Forelimb muscle (tissue), 1 donor: ENCODE measurements around the gene LPIN2. TPM values are rescaled to one million over a fixed set of nuclear protein-coding genes. Genes with fewer than 3 reads are reported as not detected.
"Not testable (repeated sequence)": the region's sequence is repeated elsewhere in the genome, so short reads cannot be mapped to it uniquely, and the experiment has no call there.

Experiments used
- DNase-seq: peaks from one replicate; pipeline ENCODE4 v3.0.0-alpha.2; 2013; ENCODE audit warnings: low read depth
- polyA plus RNA-seq: library from polyadenylated mRNA; unstranded; fragments of 120-200 nt; gene quantifications from one replicate; pipeline ENCODE4 v1.2.1, GENCODE V29; 2013; ENCODE audit not compliant: insufficient read length

LPIN2 gene
- polyA plus RNA-seq, 1 donor = 10.3 TPM

GRCh38 chr18:3044931-3045698, 32.2 kb upstream of the LPIN2 start:
- no peak for DNase-seq

GRCh38 chr18:3042379-3042778, 29.4 kb upstream of the LPIN2 start:
- DNase-seq = no peak

GRCh38 chr18:3041843-3042242, 28.9 kb upstream of the LPIN2 start:
- no peak for DNase-seq

- DNase-seq = no peak
Observed at GRCh38 chr18:3040881-3041280, 27.9 kb upstream of the LPIN2 start.

- no peak for DNase-seq
Observed at GRCh38 chr18:3040173-3040572, 27.2 kb upstream of the LPIN2 start.

- no peak for DNase-seq
Observed at GRCh38 chr18:3037423-3037915, 24.5 kb upstream of the LPIN2 start.

- DNase-seq = no peak
Observed at GRCh38 chr18:3036108-3036507, 23.2 kb upstream of the LPIN2 start.

GRCh38 chr18:3035635-3036034, 22.7 kb upstream of the LPIN2 start:
- DNase-seq = no peak

GRCh38 chr18:3032721-3033120, 19.8 kb upstream of the LPIN2 start:
- no peak for DNase-seq

- DNase-seq = no peak
Observed at GRCh38 chr18:3029215-3029952, 16.4 kb upstream of the LPIN2 start.

GRCh38 chr18:3028115-3028514, 15.2 kb upstream of the LPIN2 start:
- not testable (repeated sequence) for DNase-seq

GRCh38 chr18:3027370-3027891, 14.5 kb upstream of the LPIN2 start:
- no peak for DNase-seq

GRCh38 chr18:3025544-3025943, 12.6 kb upstream of the LPIN2 start:
- DNase-seq = no peak

GRCh38 chr18:3023603-3024002, 10.7 kb upstream of the LPIN2 start:
- not testable (repeated sequence) for DNase-seq

GRCh38 chr18:3016585-3017297, 3.8 kb upstream of the LPIN2 start:
- no peak for DNase-seq

GRCh38 chr18:3015851-3016250, 2.9 kb upstream of the LPIN2 start:
- no peak for DNase-seq

- DNase-seq = no peak
Observed at GRCh38 chr18:3015204-3015592, 2.3 kb upstream of the LPIN2 start.

GRCh38 chr18:3014503-3015203, 1.7 kb upstream of the LPIN2 start:
- no peak for DNase-seq

GRCh38 chr18:3012136-3013023, 564 bp downstream of the LPIN2 start:
- DNase-seq = no peak

GRCh38 chr18:3010086-3010485, 2.9 kb downstream of the LPIN2 start:
- no peak for DNase-seq

- DNase-seq = no peak
Observed at GRCh38 chr18:3008541-3008940, 4.4 kb downstream of the LPIN2 start.
